Astrocyte (in vitro differentiated cells and primary cell): ENCODE data around the gene SLCO3A1. TPM values are rescaled to one million over a fixed set of nuclear protein-coding genes. Genes with fewer than 3 reads are reported as not detected.

Experiments used
- DNase-seq: peaks from one replicate; pipeline ENCODE4 v3.0.0-alpha.2; 2010; ENCODE audit warnings: low read depth
- FAIRE-seq: peaks from 2 replicates; lab custom pipeline; 2011; peaks lifted over from hg19 to GRCh38; lab: Jason Lieb, UNC
- H2AFZ ChIP-seq: 2 replicates; pipeline ENCODE4 v1.6.0; 2012; ENCODE audit warnings: low read depth, low read length, inconsistent platforms
- H3K27ac ChIP-seq: 2 replicates; pipeline ENCODE4 v1.5.1; 2011; ENCODE audit warnings: low read depth, low read length, inconsistent platforms
- H3K27me3 ChIP-seq: 2 replicates; pipeline ENCODE4 v1.6.0; 2011; ENCODE audit warnings: low read length, inconsistent platforms; ENCODE audit not compliant: insufficient read depth
- H3K36me3 ChIP-seq: 2 replicates; pipeline ENCODE4 v1.5.1; 2011; ENCODE audit warnings: low read length, inconsistent platforms; ENCODE audit not compliant: insufficient read depth
- H3K4me1 ChIP-seq: 2 replicates; pipeline ENCODE4 v1.5.1; 2011; ENCODE audit warnings: low read length, inconsistent platforms; ENCODE audit not compliant: insufficient read depth
- H3K4me2 ChIP-seq: 2 replicates; pipeline ENCODE4 v1.6.0; 2012; ENCODE audit warnings: low read length, inconsistent platforms
- H3K4me3 ChIP-seq: 2 replicates; pipeline ENCODE4 v1.5.1; 2011; ENCODE audit warnings: low read depth, mild to moderate bottlenecking, low read length, inconsistent platforms; ENCODE audit not compliant: insufficient read depth
- H3K79me2 ChIP-seq: 2 replicates; pipeline ENCODE4 v1.6.0; 2012; ENCODE audit warnings: mild to moderate bottlenecking, low read length, inconsistent platforms; ENCODE audit not compliant: insufficient read depth
- H3K9ac ChIP-seq: 2 replicates; pipeline ENCODE4 v1.6.0; 2012; ENCODE audit warnings: mild to moderate bottlenecking, low read length, inconsistent platforms
- H3K9me3 ChIP-seq: 2 replicates; pipeline ENCODE4 v1.5.1; 2012; ENCODE audit warnings: low read depth, mild to moderate bottlenecking, low read length, inconsistent platforms; ENCODE audit not compliant: insufficient read depth
- H4K20me1 ChIP-seq: 2 replicates; pipeline ENCODE4 v1.6.0; 2012; ENCODE audit warnings: low read length, inconsistent platforms; ENCODE audit not compliant: insufficient read depth
- H3K27ac Mint-ChIP-seq: one replicate; pipeline ENCODE4 v1.8.0; 2021; ENCODE audit warnings: mild to moderate bottlenecking, mixed read lengths; ENCODE audit not compliant: unreplicated experiment
- H3K27me3 Mint-ChIP-seq: one replicate; pipeline ENCODE4 v1.8.0; 2021; ENCODE audit warnings: low read depth, mixed read lengths; ENCODE audit not compliant: unreplicated experiment
- H3K36me3 Mint-ChIP-seq: one replicate; pipeline ENCODE4 v1.8.0; 2021; ENCODE audit warnings: low read depth, mixed read lengths; ENCODE audit not compliant: unreplicated experiment
- H3K4me1 Mint-ChIP-seq: one replicate; pipeline ENCODE4 v1.8.0; 2021; ENCODE audit warnings: low read depth, mixed read lengths; ENCODE audit not compliant: unreplicated experiment
- H3K4me3 Mint-ChIP-seq: one replicate; pipeline ENCODE4 v1.8.0; 2021; ENCODE audit warnings: mild to moderate bottlenecking, moderate library complexity, mixed read lengths; ENCODE audit not compliant: unreplicated experiment
- H3K9me3 Mint-ChIP-seq: one replicate; pipeline ENCODE4 v1.8.0; 2021; ENCODE audit warnings: mild to moderate bottlenecking, mixed read lengths; ENCODE audit not compliant: unreplicated experiment
- CTCF ChIP-seq: IDR thresholded peaks from 2 replicates; pipeline ENCODE4 v1.5.1; 2011; ENCODE audit warnings: low read depth, mild to moderate bottlenecking, inconsistent platforms, low read length, moderate library complexity; ENCODE audit not compliant: insufficient read depth
- EZH2 ChIP-seq: IDR thresholded peaks from 2 replicates; pipeline ENCODE4 v1.6.1; 2012; ENCODE audit warnings: mild to moderate bottlenecking, low read length, inconsistent platforms; ENCODE audit not compliant: insufficient read depth
- total RNA-seq: library from RNA; stranded (reverse); gene quantifications from 2 replicates; pipeline ENCODE4 v1.2.1, GENCODE V29; 2021

Gene SLCO3A1
- total RNA-seq, 1 donor from 2014 or later, result 9.4 TPM

- Mint-ChIP-seq H3K4me1 (peaks cover 21% of the 10 kb centered on the region), H3K27ac (no peak overlapping the region), H3K36me3 (no peaks in the 10 kb centered on the region), H3K9me3 (peaks cover 4% of the 10 kb centered on the region), H3K27me3 (no peaks in the 10 kb centered on the region), H3K4me3 (no peak overlapping the region)
- H3K79me2 ChIP-seq, result no peaks in the 10 kb centered on the region
- no peak overlapping the region for H2AFZ ChIP-seq
- H3K27me3 ChIP-seq, result no peaks in the 10 kb centered on the region
- H3K4me2 ChIP-seq, result no peak overlapping the region
- peaks cover 16% of the 10 kb centered on the region for H3K4me1 ChIP-seq
- H3K27ac ChIP-seq, result no peak overlapping the region
- no peaks in the 10 kb centered on the region for H3K36me3 ChIP-seq
- no peak overlapping the region for H3K4me3 ChIP-seq
- no peak overlapping the region for H3K9ac ChIP-seq
- TF ChIP-seq EZH2, result no peak
- TF ChIP-seq CTCF, result no peak
- DNase-seq, result no peak
- no peaks in the 10 kb centered on the region for H4K20me1 ChIP-seq
- H3K9me3 ChIP-seq, result no peaks in the 10 kb centered on the region
- FAIRE-seq, result no peak
Measured at GRCh38 chr15:91870876-91871537, 17.5 kb downstream of the SLCO3A1 start.

GRCh38 chr15:91871837-91872236 is 18.3 kb downstream of the SLCO3A1 start:
- H3K4me1 ChIP-seq, result peaks cover 13% of the 10 kb centered on the region
- no peaks in the 10 kb centered on the region for H3K27me3 ChIP-seq
- DNase-seq, result no peak
- Mint-ChIP-seq H3K4me3 (no peak overlapping the region), H3K27me3 (no peaks in the 10 kb centered on the region), H3K36me3 (no peaks in the 10 kb centered on the region), H3K4me1 (peaks cover 13% of the 10 kb centered on the region), H3K9me3 (peaks cover 4% of the 10 kb centered on the region), H3K27ac (no peak overlapping the region)
- no peak for TF ChIP-seq EZH2
- TF ChIP-seq CTCF, result no peak
- H3K4me2 ChIP-seq, result no peak overlapping the region
- H3K9ac ChIP-seq, result no peak overlapping the region
- H3K9me3 ChIP-seq, result no peaks in the 10 kb centered on the region
- no peak overlapping the region for H2AFZ ChIP-seq
- FAIRE-seq, result no peak
- H3K4me3 ChIP-seq, result no peak overlapping the region
- H3K36me3 ChIP-seq, result no peaks in the 10 kb centered on the region
- H3K79me2 ChIP-seq, result no peaks in the 10 kb centered on the region
- no peak overlapping the region for H3K27ac ChIP-seq
- H4K20me1 ChIP-seq, result no peaks in the 10 kb centered on the region

GRCh38 chr15:91872356-91873137 is 19.0 kb downstream of the SLCO3A1 start:
- Mint-ChIP-seq H3K9me3 (peaks cover 4% of the 10 kb centered on the region), H3K4me1 (peaks cover 6% of the 10 kb centered on the region), H3K36me3 (no peaks in the 10 kb centered on the region), H3K27me3 (no peaks in the 10 kb centered on the region), H3K4me3 (no peak overlapping the region), H3K27ac (no peak overlapping the region)
- TF ChIP-seq EZH2 (no peak), CTCF (no peak)
- DNase-seq (no peak), FAIRE-seq (no peak)
- Histone ChIP-seq H4K20me1 (no peaks in the 10 kb centered on the region), H3K27me3 (no peaks in the 10 kb centered on the region), H3K9me3 (no peaks in the 10 kb centered on the region), H3K36me3 (no peaks in the 10 kb centered on the region), H3K4me1 (peaks cover 6% of the 10 kb centered on the region), H3K4me3 (no peak overlapping the region), H3K27ac (no peak overlapping the region), H3K9ac (no peak overlapping the region), H2AFZ (no peak overlapping the region), H3K4me2 (no peak overlapping the region), H3K79me2 (no peaks in the 10 kb centered on the region)
